Esophagus muscularis mucosa (tissue), 4 donors: ENCODE data around the gene HYDIN. TPM values are rescaled to one million over a fixed set of nuclear protein-coding genes. Genes with fewer than 3 reads are reported as not detected.
"Not testable (repeated sequence)": the region's sequence is repeated elsewhere in the genome, so short reads cannot be mapped to it uniquely, and the experiment has no call there.

Experiments
- DNase-seq: peaks from one replicate; pipeline ENCODE4 v3.0.0-alpha.2; 2017; ENCODE audit errors: extremely low spot score
- H3K27ac ChIP-seq, 4 donors: fragments of 200-600 bp; sonication (generic); replicated peaks in 1 of 4; 1 replicate in 3 of 4; 2 replicates in 1 of 4; pipeline ENCODE4 v1.5.1; 2016 to 2019; ENCODE audit warnings: mild to moderate bottlenecking in 1 of 4
- H3K27me3 ChIP-seq, 4 donors: fragments of 200-600 bp; sonication (generic); one replicate each; pipeline versions ENCODE4 v1.5.1 to v1.6.0; 2016 to 2019
- H3K36me3 ChIP-seq, 4 donors: fragments of 200-600 bp; sonication (generic); one replicate each; pipeline ENCODE4 v1.5.1; 2016 to 2019
- H3K4me1 ChIP-seq, 4 donors: fragments of 200-600 bp; sonication (generic); one replicate each; pipeline ENCODE4 v1.5.1; 2016 to 2019
- H3K4me3 ChIP-seq, 4 donors: fragments of 200-600 bp; sonication (generic); 1 replicate in 2 of 4; 2 replicates in 2 of 4; pipeline ENCODE4 v1.5.1; 2016 to 2019; ENCODE audit warnings: mild to moderate bottlenecking in 4 of 4, moderate library complexity in 1 of 4
- H3K9me3 ChIP-seq, 4 donors: fragments of 200-600 bp; sonication (generic); 1 replicate in 3 of 4; 2 replicates in 1 of 4; pipeline ENCODE4 v1.5.1; 2016 to 2019
- WGBS: methylation state at CpG from one replicate; pipeline ENCODE4 v1.1.5; 2018; 5-methylcytosine and 5-hydroxymethylcytosine counted together
- intact Hi-C: fragments of 100-400 bp; cut with DNase I; formaldehyde crosslinking; loops from one replicate; pipeline ENCODE4 v1.15.1; 2023
- total RNA-seq, 4 donors: library from RNA; depleted of rRNA; stranded (reverse); fragments of >200 nt; gene quantifications; one replicate each; pipeline versions ENCODE4 v1.1.0 to v1.2.1, GENCODE V29; 2016

Gene HYDIN
- total RNA-seq, 4 donors from 2014 or later: 0.32 to 2.6 (median 1.5) TPM

DNA sequence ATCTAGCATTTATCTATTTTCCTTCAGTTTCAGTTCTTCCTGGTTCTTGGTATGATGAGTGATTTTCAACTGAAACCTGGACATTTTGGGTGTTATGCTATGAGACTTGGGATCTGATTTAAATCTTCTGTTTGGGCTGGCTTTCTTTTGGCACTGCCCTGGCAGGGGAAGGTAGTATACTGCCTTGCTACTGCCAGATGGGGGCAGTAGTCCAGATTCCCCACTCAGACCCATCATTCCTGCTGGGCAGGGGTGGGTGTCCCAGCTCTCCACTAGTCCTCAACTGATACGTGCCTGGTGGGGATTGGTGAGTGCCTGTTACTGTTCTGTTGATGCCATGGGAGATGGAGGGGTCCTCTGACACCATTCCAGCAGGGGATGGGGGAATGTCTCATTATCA lies 342.3 kb downstream of the HYDIN start:
- H3K36me3 ChIP-seq, DNase-seq, H3K27me3 ChIP-seq, intact Hi-C loops, H3K4me3 ChIP-seq, H3K9me3 ChIP-seq, H3K4me1 ChIP-seq, H3K27ac ChIP-seq: not testable (repeated sequence)
- WGBS: no CpG with 5 or more reads among the region's 1 CpG

DNA sequence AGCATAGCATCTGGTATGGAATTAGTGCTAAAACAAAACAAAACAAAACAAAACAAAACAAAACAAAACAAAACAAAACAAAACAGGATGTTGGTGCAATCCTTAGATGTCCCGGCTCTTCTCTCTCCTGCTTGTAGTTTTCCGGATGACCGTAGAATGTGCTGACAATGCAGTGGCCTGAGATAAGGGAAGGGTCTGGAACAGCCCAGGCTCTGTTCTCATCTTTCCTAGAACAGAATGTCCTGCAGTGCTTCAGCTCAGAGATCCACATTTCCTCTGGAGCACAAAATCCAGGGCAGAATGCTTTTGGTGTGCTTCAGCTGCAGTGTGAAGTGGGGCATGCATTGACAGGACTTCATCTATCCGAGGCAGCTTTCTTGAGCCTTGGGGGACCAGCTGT lies 345.9 kb downstream of the HYDIN start:
- H3K4me1 ChIP-seq, H3K4me3 ChIP-seq, H3K27ac ChIP-seq, DNase-seq, H3K9me3 ChIP-seq, H3K27me3 ChIP-seq, intact Hi-C loops, H3K36me3 ChIP-seq: not testable (repeated sequence)
- 92% methylated on average over 3 of the region's 4 CpGs for WGBS

DNA sequence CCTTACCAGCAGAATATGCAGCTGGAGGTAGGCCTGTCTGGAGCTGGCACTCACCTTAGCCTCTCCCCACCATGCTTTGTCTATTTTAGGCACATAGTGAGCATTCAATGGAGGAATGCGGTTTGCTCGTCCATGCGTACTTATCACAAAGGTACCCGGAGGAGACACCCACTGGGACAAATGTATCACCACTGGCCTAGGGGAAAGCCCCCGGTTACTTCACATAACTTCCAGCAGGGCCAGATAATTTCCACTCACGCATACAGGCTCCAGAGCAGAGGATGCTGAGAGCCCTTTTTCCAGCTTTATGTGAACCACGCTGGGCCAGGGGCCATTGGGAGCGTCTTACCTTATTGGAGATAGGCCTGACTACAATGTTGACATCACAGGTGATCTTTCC lies 348.2 kb downstream of the HYDIN start:
- H3K36me3 ChIP-seq, H3K27me3 ChIP-seq, H3K27ac ChIP-seq, DNase-seq, H3K4me1 ChIP-seq, H3K9me3 ChIP-seq, intact Hi-C loops, H3K4me3 ChIP-seq: not testable (repeated sequence)
- WGBS: 87% methylated on average over 5 of the region's 8 CpGs

GRCh38 chr16:70877895-70878294 lies 352.6 kb downstream of the HYDIN start:
- intact Hi-C loops, H3K27me3 ChIP-seq, H3K27ac ChIP-seq, H3K9me3 ChIP-seq, H3K4me1 ChIP-seq, H3K36me3 ChIP-seq, H3K4me3 ChIP-seq, DNase-seq: not testable (repeated sequence)
- WGBS: 63% methylated on average over 3 of the region's 5 CpGs

DNA sequence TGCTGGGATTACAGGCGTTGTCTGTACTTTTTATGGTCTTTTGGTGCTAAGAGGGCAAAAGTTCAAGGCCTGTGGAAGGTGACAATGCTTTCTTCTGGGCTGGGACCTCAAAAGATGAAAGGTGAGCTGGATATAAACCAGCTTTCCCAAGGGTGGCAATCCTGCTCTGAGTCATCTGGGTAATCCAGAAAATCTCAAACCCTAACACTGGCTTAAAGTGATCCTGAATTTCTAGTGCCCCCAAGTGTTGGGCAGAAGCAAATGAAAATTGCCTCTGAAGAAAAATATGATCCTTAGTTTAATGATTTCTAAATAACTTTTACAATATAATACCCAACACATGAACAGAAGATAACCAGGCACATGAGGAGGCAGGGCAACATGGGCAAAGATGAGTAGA lies 354.1 kb downstream of the HYDIN start:
- H3K9me3 ChIP-seq, H3K4me3 ChIP-seq, DNase-seq, H3K27me3 ChIP-seq, H3K4me1 ChIP-seq, intact Hi-C loops, H3K36me3 ChIP-seq, H3K27ac ChIP-seq: not testable (repeated sequence)
- WGBS: no CpG with 5 or more reads among the region's 1 CpG

DNA sequence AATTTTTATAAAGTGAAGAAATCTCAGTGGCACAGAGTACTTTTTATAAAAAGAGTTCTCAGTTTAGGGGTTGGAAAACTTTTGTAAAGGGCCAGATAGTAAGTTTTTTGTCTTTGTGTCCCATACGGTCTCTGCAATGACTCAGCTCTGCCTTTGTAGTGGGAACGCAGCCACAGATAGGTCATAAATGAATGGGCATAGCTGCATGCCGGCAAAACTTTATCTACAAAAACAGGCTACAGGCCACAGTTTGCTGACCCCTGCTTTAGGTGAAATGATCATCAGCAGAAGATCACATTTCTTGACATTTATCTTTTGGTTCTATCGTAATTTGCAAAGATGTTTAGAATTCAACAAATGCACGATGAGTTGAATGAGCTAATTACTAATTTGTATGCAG lies 365.8 kb downstream of the HYDIN start:
- H3K27ac ChIP-seq, H3K36me3 ChIP-seq, intact Hi-C loops, H3K4me1 ChIP-seq, H3K9me3 ChIP-seq, H3K27me3 ChIP-seq, DNase-seq, H3K4me3 ChIP-seq: not testable (repeated sequence)
- WGBS: 85% methylated on average over 5 of the region's 5 CpGs

GRCh38 chr16:70861996-70862395 lies 368.5 kb downstream of the HYDIN start:
- H3K4me1 ChIP-seq, H3K9me3 ChIP-seq, H3K36me3 ChIP-seq, H3K4me3 ChIP-seq, H3K27me3 ChIP-seq, DNase-seq, H3K27ac ChIP-seq, intact Hi-C loops: not testable (repeated sequence)
- 32% methylated on average over 5 of the region's 9 CpGs for WGBS

DNA sequence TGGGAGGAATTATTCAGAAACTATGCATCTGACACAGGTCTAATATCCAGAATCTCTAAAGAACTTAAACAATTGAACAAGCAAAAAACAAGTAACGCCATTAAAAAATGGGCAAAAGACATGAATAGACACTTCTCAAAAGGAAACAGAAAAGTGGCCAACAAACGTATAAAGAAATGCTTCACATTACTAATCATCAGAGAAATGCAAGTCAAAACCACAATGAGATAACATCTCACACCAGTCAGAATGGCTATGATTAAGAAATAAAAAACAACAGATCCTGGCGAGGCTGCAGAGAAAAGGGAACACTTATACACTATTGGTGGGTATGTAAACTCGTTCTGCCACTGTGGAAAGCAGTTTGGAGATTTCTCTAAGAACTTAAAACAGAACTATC lies 379.2 kb downstream of the HYDIN start:
- H3K27me3 ChIP-seq, H3K4me3 ChIP-seq, H3K27ac ChIP-seq, H3K9me3 ChIP-seq, H3K4me1 ChIP-seq, H3K36me3 ChIP-seq, DNase-seq, intact Hi-C loops: not testable (repeated sequence)
- 66% methylated on average over 4 of the region's 4 CpGs for WGBS

DNA sequence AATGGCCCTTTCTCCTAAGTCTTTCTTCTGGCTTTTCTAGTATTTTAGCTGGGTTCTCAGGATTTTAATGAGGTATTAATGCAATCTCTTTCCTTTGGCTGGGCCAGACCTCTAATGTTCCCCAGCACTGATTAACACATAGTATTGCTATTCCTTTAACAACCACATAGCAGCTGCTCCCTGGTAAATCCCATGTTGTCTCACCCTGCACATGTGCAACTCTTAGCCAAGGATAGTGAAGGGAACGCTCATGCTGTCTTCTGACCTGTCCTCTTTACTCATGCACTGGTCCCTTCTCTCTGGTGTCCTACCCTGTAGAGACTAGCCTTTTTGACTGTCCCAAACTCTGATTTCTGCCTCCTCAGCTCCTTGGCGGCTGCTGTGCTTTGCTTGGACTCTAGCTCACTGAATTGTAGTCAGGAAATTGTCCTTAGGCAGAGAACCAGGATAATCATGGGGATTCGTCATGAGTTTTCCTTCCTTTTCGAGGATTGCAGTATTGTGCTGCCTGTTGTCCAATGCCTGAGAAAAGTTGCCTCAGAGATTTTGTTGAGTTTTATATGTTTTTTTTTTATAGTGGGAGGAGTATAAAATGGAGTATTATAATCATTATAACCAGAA lies 406.9 kb downstream of the HYDIN start:
- intact Hi-C loops, H3K36me3 ChIP-seq, H3K4me3 ChIP-seq, H3K4me1 ChIP-seq, H3K27me3 ChIP-seq, H3K27ac ChIP-seq, DNase-seq, H3K9me3 ChIP-seq: not testable (repeated sequence)
- 79% methylated on average over 3 of the region's 4 CpGs for WGBS

- intact Hi-C loops, DNase-seq, H3K4me1 ChIP-seq, H3K27ac ChIP-seq, H3K4me3 ChIP-seq, H3K27me3 ChIP-seq, H3K9me3 ChIP-seq, H3K36me3 ChIP-seq: not testable (repeated sequence)
- WGBS: no CpG with 5 or more reads among the region's 2 CpGs
Measured at GRCh38 chr16:70822734-70823133, 407.8 kb downstream of the HYDIN start.

- DNase-seq, H3K36me3 ChIP-seq, intact Hi-C loops, H3K9me3 ChIP-seq, H3K27me3 ChIP-seq, H3K27ac ChIP-seq, H3K4me3 ChIP-seq, H3K4me1 ChIP-seq: not testable (repeated sequence)
- 36% methylated on average over 2 of the region's 13 CpGs for WGBS
Measured at GRCh38 chr16:70818088-70818487, 412.4 kb downstream of the HYDIN start.
